Tibial nerve (tissue), 4 donors: Measurements from ENCODE around the gene MYL6. TPM values are rescaled to one million over a fixed set of nuclear protein-coding genes. Genes with fewer than 3 reads are reported as not detected.
A peak's percentile ranks its signal among the peaks of the same experiment; 100 is the strongest.

Experiments
- DNase-seq, 2 donors: peaks; one replicate each; pipeline ENCODE4 v3.0.0-alpha.2; 2019; ENCODE audit warnings: low spot score in 2 of 2
- H3K27ac ChIP-seq, 4 donors: fragments of 200-600 bp; sonication (generic) in 3 of 4; one replicate each; pipeline ENCODE4 v1.5.1; 2017 to 2019; ENCODE audit warnings: mild to moderate bottlenecking in 1 of 4
- H3K27me3 ChIP-seq, 2 donors: fragments of 200-600 bp; sonication (generic) in 1 of 2; one replicate each; pipeline versions ENCODE4 v1.5.1 to v1.6.0; 2017 to 2019
- H3K36me3 ChIP-seq, 3 donors: fragments of 200-600 bp; sonication (generic); one replicate each; pipeline ENCODE4 v1.5.1; 2018 to 2019
- H3K4me1 ChIP-seq, 4 donors: fragments of 200-600 bp; sonication (generic) in 3 of 4; one replicate each; pipeline ENCODE4 v1.5.1; 2017 to 2019
- H3K4me3 ChIP-seq, 4 donors: fragments of 200-600 bp; sonication (generic) in 3 of 4; one replicate each; pipeline ENCODE4 v1.5.1; 2017 to 2019; ENCODE audit warnings: mild to moderate bottlenecking in 1 of 4, moderate library complexity in 1 of 4
- H3K9me3 ChIP-seq, 4 donors: fragments of 200-600 bp; sonication (generic) in 3 of 4; one replicate each; pipeline ENCODE4 v1.5.1; 2017 to 2019
- EP300 ChIP-seq, 2 donors: sonication (generic); formaldehyde crosslinking; IDR thresholded peaks; one replicate each; pipeline ENCODE4 v1.6.1; 2017; ENCODE audit warnings: antibody characterized with exemption in 2 of 2, mild to moderate bottlenecking in 1 of 2
- POLR2A ChIP-seq, 2 donors: fragments of 450-650 bp; IDR thresholded peaks; one replicate each; pipeline ENCODE4 v1.6.1; 2017; ENCODE audit warnings: antibody characterized with exemption in 2 of 2, mild to moderate bottlenecking in 2 of 2, moderate library complexity in 2 of 2
- WGBS, 2 donors: methylation state at CpG; one replicate each; pipeline ENCODE4 v1.1.5; 2018; 5-methylcytosine and 5-hydroxymethylcytosine counted together
- total RNA-seq, 4 donors: library from RNA; depleted of rRNA; stranded (reverse); fragments of >200 nt; gene quantifications; one replicate each; pipeline ENCODE4 v1.1.0, GENCODE V29; 2016
- TF ChIP-seq, protein P1 (sequence below), 5 experiments: fragments of 200-600 bp in 3 of 5; fragments of 450-650 bp in 2 of 5; sonication (generic) in 3 of 5; IDR thresholded peaks; one replicate each; pipeline ENCODE4 v1.5.1; 2016 to 2019; ENCODE audit warnings: antibody characterized with exemption in 5 of 5, mild to moderate bottlenecking in 3 of 5, moderate library complexity in 2 of 5

The MYL6 gene
- total RNA-seq, 4 donors from 2014 or later = 1,194 to 1,879 (median 1,515) TPM

DNA sequence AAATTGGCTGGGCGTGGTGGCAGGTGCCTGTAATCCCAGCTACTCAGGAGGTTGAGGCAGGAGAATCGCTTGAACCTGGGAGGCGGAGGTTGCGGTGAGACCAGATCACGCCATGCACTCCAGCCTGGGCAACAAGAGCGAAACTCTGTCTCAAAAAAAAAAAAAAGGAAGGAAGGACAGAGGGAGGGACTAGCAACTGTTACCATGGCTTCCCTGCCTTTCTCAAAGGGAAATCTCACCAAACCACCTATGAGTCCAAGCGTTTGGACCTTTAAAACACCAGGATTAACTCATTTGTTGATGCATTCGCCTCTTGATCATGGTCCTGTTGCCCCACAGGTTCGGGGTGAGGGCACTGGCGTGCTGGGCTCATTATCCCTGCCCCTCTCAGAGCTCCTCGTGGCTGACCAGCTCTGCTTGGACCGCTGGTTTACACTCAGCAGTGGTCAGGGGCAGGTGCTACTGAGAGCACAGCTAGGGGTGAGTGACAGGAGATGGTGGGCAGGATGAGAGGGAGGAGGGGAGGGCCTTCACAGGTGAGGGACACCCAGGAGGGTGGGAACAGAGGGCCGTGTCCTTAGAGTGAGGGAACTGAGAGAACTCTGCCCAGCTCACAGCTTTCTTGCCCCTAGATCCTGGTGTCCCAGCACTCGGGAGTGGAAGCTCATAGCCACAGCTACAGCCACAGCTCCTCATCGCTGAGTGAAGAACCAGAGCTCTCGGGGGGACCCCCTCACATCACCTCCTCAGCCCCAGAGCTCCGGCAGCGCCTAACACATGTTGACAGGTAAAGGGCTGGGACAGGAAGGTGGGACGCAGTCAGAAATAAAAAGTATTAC is 16.0 kb upstream of the MYL6 start:
- 87 to 88% methylated on average over 19 of the region's 19 CpGs for WGBS, 2 donors

DNA sequence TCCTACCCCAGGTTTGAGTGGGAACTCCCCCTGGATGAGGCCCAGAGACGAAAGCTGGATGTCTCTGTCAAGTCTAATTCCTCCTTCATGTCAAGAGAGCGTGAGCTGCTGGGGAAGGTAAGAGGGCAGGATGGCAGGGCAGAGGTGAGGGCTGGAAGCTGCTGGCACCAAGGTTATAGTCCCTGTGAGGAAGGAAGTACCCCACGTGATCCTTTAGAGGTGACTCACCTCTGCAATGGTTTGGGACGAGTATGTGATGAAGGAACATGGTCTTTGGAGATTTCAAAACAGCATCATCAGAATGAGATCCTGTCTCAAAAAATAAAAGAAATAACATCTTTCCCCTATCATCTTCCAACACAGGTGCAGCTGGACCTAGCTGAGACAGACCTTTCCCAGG is 14.9 kb upstream of the MYL6 start:
- Histone ChIP-seq H3K4me3 (no peak overlapping the region), H3K27me3 (no peaks in the 10 kb centered on the region), H3K36me3 (peaks cover 0 to 74% (median 37%) of the 10 kb centered on the region in 3 donors), H3K27ac (peak overlapping the region in 1 of 4 donors; percentile 65), H3K9me3 (no peaks in the 10 kb centered on the region), H3K4me1 (peaks cover 0 to 19% (median 6%) of the 10 kb centered on the region in 4 donors)
- no peak for DNase-seq
- WGBS, 2 donors = 69 to 74% methylated on average over 4 of the region's 4 CpGs
- TF ChIP-seq, protein P1, sequence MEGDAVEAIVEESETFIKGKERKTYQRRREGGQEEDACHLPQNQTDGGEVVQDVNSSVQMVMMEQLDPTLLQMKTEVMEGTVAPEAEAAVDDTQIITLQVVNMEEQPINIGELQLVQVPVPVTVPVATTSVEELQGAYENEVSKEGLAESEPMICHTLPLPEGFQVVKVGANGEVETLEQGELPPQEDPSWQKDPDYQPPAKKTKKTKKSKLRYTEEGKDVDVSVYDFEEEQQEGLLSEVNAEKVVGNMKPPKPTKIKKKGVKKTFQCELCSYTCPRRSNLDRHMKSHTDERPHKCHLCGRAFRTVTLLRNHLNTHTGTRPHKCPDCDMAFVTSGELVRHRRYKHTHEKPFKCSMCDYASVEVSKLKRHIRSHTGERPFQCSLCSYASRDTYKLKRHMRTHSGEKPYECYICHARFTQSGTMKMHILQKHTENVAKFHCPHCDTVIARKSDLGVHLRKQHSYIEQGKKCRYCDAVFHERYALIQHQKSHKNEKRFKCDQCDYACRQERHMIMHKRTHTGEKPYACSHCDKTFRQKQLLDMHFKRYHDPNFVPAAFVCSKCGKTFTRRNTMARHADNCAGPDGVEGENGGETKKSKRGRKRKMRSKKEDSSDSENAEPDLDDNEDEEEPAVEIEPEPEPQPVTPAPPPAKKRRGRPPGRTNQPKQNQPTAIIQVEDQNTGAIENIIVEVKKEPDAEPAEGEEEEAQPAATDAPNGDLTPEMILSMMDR (IDR thresholded peaks at IDR 0.05) = no peak
- no peak for TF ChIP-seq POLR2A (IDR thresholded peaks at IDR 0.05)
- TF ChIP-seq EP300 (IDR thresholded peaks at IDR 0.05) = no peak

More for the DNA sequence above, 16.0 kb upstream of the MYL6 start:
- DNase-seq = no peak
- Histone ChIP-seq H3K9me3 (no peaks in the 10 kb centered on the region), H3K27ac (peak overlapping the region in 1 of 4 donors; percentile 65), H3K4me1 (peaks cover 0 to 19% (median 6%) of the 10 kb centered on the region in 4 donors), H3K4me3 (no peak overlapping the region), H3K36me3 (peaks cover 0 to 84% (median 45%) of the 10 kb centered on the region in 3 donors), H3K27me3 (no peaks in the 10 kb centered on the region)
- TF ChIP-seq, protein P1 (IDR thresholded peaks at IDR 0.05) = no peak
- TF ChIP-seq POLR2A (IDR thresholded peaks at IDR 0.05) = no peak
- TF ChIP-seq EP300 (IDR thresholded peaks at IDR 0.05) = no peak

- peak overlapping the region in 1 of 4 donors; percentile 65 for H3K27ac ChIP-seq
- WGBS, 2 donors = 70 to 74% methylated on average over 8 of the region's 8 CpGs
- no peaks in the 10 kb centered on the region for H3K9me3 ChIP-seq
- H3K36me3 ChIP-seq = peaks cover 0 to 67% (median 30%) of the 10 kb centered on the region in 3 donors
- H3K4me1 ChIP-seq = peaks cover 0 to 19% (median 6%) of the 10 kb centered on the region in 4 donors
- no peak overlapping the region for H3K4me3 ChIP-seq
- no peaks in the 10 kb centered on the region for H3K27me3 ChIP-seq
- peak in 1 of 2 donors; percentile 30 for DNase-seq
- peak in 1 of 2 donors; percentile 41 for TF ChIP-seq EP300 (IDR thresholded peaks at IDR 0.05)
- no peak for TF ChIP-seq POLR2A (IDR thresholded peaks at IDR 0.05)
Observed at GRCh38 chr12:56143870-56144269, 14.3 kb upstream of the MYL6 start.

- peaks cover 0 to 58% (median 22%) of the 10 kb centered on the region in 3 donors for H3K36me3 ChIP-seq
- peaks cover 0 to 20% (median 6%) of the 10 kb centered on the region in 4 donors for H3K4me1 ChIP-seq
- WGBS, 2 donors = 83 to 86% methylated on average over 3 of the region's 3 CpGs
- DNase-seq = no peak
- no peak for TF ChIP-seq POLR2A (IDR thresholded peaks at IDR 0.05)
- TF ChIP-seq, protein P1 (IDR thresholded peaks at IDR 0.05) = no peak
- no peak for TF ChIP-seq EP300 (IDR thresholded peaks at IDR 0.05)
- H3K9me3 ChIP-seq = no peaks in the 10 kb centered on the region
- H3K27ac ChIP-seq = no peak overlapping the region
- no peaks in the 10 kb centered on the region for H3K27me3 ChIP-seq
- no peak overlapping the region for H3K4me3 ChIP-seq
Observed at GRCh38 chr12:56145217-56145616, 12.9 kb upstream of the MYL6 start.

- H3K9me3 ChIP-seq = no peaks in the 10 kb centered on the region
- peaks cover 0 to 35% (median 15%) of the 10 kb centered on the region in 4 donors for H3K4me1 ChIP-seq
- H3K4me3 ChIP-seq = no peak overlapping the region
- peak in 1 of 2 donors; percentile 31 for DNase-seq
- no peaks in the 10 kb centered on the region for H3K27me3 ChIP-seq
- TF ChIP-seq POLR2A (IDR thresholded peaks at IDR 0.05) (no peak), EP300 (IDR thresholded peaks at IDR 0.05) (peak in 1 of 2 donors; percentile 48)
- peaks cover 0 to 43% (median 14%) of the 10 kb centered on the region in 3 donors for H3K36me3 ChIP-seq
- H3K27ac ChIP-seq = peak overlapping the region in 2 of 4 donors; percentile 52 to 67
- 48% methylated on average over 13 of the region's 13 CpGs for WGBS, 2 donors
Observed at GRCh38 chr12:56146492-56147460, 11.4 kb upstream of the MYL6 start.
